HCT116 (cell line): Measurements from ENCODE around the gene CCDC134.

Source experiments
- CEBPB ChIP-seq: IDR thresholded peaks from 2 replicates; pipeline ENCODE4 v1.6.1; 2012; ENCODE audit warnings: low read depth
- EZH2 ChIP-seq: fragments of 200-600 bp; sonication (generic); IDR thresholded peaks from 2 replicates; pipeline ENCODE4 v1.6.1; 2017; ENCODE audit warnings: antibody characterized with exemption, mixed run types
- EZH2phosphoT487 ChIP-seq: fragments of 200-600 bp; IDR thresholded peaks from 2 replicates; pipeline ENCODE4 v1.6.1; 2018; ENCODE audit warnings: antibody characterized with exemption, borderline replicate concordance
- MAX ChIP-seq: IDR thresholded peaks from 2 replicates; pipeline ENCODE4 v1.6.1; 2012
- POLR2A ChIP-seq: IDR thresholded peaks from 2 replicates; pipeline ENCODE4 v1.7.0; 2011; ENCODE audit warnings: borderline replicate concordance; ENCODE audit not compliant: insufficient read depth, insufficient read length; ENCODE audit errors: extremely low read depth
- POLR2AphosphoS5 ChIP-seq: IDR thresholded peaks from 2 replicates; pipeline ENCODE4 v1.6.1; 2011; ENCODE audit warnings: mild to moderate bottlenecking, low read depth, low read length, moderate library complexity
- RAD21 ChIP-seq: IDR thresholded peaks from 2 replicates; pipeline ENCODE4 v1.6.1; 2012; ENCODE audit warnings: low read depth, mild to moderate bottlenecking
- SRF ChIP-seq: IDR thresholded peaks from 2 replicates; pipeline ENCODE4 v1.6.1; 2012; ENCODE audit warnings: low read depth
- TCF7L2 ChIP-seq: IDR thresholded peaks from 2 replicates; pipeline ENCODE4 v1.7.0; 2011; ENCODE audit warnings: borderline replicate concordance, inconsistent platforms; ENCODE audit not compliant: insufficient read depth, insufficient read length; ENCODE audit errors: extremely low read depth
- YY1 ChIP-seq: IDR thresholded peaks from 2 replicates; pipeline ENCODE4 v1.6.1; 2011; ENCODE audit warnings: low read length, low read depth, moderate library complexity, mild to moderate bottlenecking; ENCODE audit not compliant: insufficient replicate concordance; ENCODE audit errors: extremely low read depth
- ZBTB33 ChIP-seq: IDR thresholded peaks from 2 replicates; pipeline ENCODE4 v1.6.1; 2011; ENCODE audit warnings: mild to moderate bottlenecking, low read length, moderate library complexity; ENCODE audit not compliant: insufficient replicate concordance; ENCODE audit errors: extremely low read depth
- ZFX ChIP-seq: fragments of 450-650 bp; IDR thresholded peaks from 2 replicates; pipeline ENCODE4 v1.6.1; 2017
- ZNF274 ChIP-seq: fragments of 200-500 bp; sonication (Bioruptor generic); IDR thresholded peaks from 2 replicates; pipeline ENCODE4 v1.6.1; 2014; ENCODE audit warnings: mild to moderate bottlenecking, low read depth, low read length, inconsistent platforms
- TF ChIP-seq, protein P1 (sequence below), 3 experiments: fragments of 200-600 bp in 1 of 3; sonication (generic) in 1 of 3; IDR thresholded peaks in 2 of 3; conservative IDR thresholded peaks in 1 of 3; 2 replicates each; pipeline ENCODE4 v1.5.1; 2012 to 2017; ENCODE audit warnings: low read depth in 2 of 3, low read length in 2 of 3, antibody characterized with exemption in 1 of 3, borderline replicate concordance in 1 of 3, control low read depth in 1 of 3, mild to moderate bottlenecking in 1 of 3, mixed read lengths in 1 of 3, mixed run types in 1 of 3, moderate library complexity in 1 of 3; ENCODE audit not compliant: insufficient read depth in 1 of 3

- TF ChIP-seq POLR2AphosphoS5: no peak
- TF ChIP-seq, protein P1, sequence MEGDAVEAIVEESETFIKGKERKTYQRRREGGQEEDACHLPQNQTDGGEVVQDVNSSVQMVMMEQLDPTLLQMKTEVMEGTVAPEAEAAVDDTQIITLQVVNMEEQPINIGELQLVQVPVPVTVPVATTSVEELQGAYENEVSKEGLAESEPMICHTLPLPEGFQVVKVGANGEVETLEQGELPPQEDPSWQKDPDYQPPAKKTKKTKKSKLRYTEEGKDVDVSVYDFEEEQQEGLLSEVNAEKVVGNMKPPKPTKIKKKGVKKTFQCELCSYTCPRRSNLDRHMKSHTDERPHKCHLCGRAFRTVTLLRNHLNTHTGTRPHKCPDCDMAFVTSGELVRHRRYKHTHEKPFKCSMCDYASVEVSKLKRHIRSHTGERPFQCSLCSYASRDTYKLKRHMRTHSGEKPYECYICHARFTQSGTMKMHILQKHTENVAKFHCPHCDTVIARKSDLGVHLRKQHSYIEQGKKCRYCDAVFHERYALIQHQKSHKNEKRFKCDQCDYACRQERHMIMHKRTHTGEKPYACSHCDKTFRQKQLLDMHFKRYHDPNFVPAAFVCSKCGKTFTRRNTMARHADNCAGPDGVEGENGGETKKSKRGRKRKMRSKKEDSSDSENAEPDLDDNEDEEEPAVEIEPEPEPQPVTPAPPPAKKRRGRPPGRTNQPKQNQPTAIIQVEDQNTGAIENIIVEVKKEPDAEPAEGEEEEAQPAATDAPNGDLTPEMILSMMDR (IDR thresholded peaks at IDR 0.05 in 2 of 3, conservative IDR thresholded peaks at IDR 0.05 in 1 of 3; ENCODE audit: borderline replicate concordance in 1 of 3, insufficient read depth in 1 of 3, low read depth in 2 of 3, low read length in 2 of 3): no peak
- no peak for TF ChIP-seq POLR2A
- no peak for TF ChIP-seq MAX
- no peak for TF ChIP-seq EZH2
- TF ChIP-seq CEBPB: no peak
- TF ChIP-seq YY1: no peak
- no peak for TF ChIP-seq SRF
- TF ChIP-seq ZNF274: no peak
- TF ChIP-seq ZBTB33: no peak
- no peak for TF ChIP-seq TCF7L2
- TF ChIP-seq ZFX: no peak
- no peak for TF ChIP-seq EZH2phosphoT487
- no peak for TF ChIP-seq RAD21
These were observed 48.2 kb upstream of the CCDC134 start for GRCh38 chr22:41752011-41752970.
